ENCODE results near the gene BANF1. TPM values are rescaled to one million over a fixed set of nuclear protein-coding genes. Genes with fewer than 3 reads are reported as not detected.

BANF1 gene
- total RNA-seq, 5 donors from 2014 or later (not counting 1 experiment from before 2014, with no cell fraction given): 70.9 to 101 (median 82.6) TPM

GRCh38 chr11:65981972-65982823 is 20.1 kb upstream of the BANF1 start:
- no peaks in the 10 kb centered on the region for H3K27me3 ChIP-seq (replicated peaks in 1 of 2; ENCODE audit: control insufficient read depth in 2 of 2, extremely low read depth in 1 of 2, insufficient read depth in 2 of 2, low read length in 1 of 2)
- DNase-seq (no peak), ATAC-seq (replicated peaks in 1 of 4) (peak in 3 of 4 experiments; percentile 14 to 19 (median 19))
- H3K27ac ChIP-seq (ENCODE audit: low read length): no peak overlapping the region
- H3K4me3 Mint-ChIP-seq: no peak overlapping the region
- H3K27ac Mint-ChIP-seq: no peak overlapping the region
- 91% methylated on average over 13 of the region's 16 CpGs for WGBS (ENCODE audit: insufficient coverage)
- ChIA-PET CTCF (interaction anchor here in 1 of 2 donors (0.5 to 0.6 kb wide), 2 partner anchors 177 to 185 kb away, joined by 3 read pairs; no protein-coding TSS in a partner anchor), POLR2A (interaction anchor here in 1 of 2 donors (0.6 kb wide), 1 partner anchor 11 kb away, joined by 5 read pairs; no protein-coding TSS in a partner anchor)
- H3K9me3 ChIP-seq: no peaks in the 10 kb centered on the region
- no peaks in the 10 kb centered on the region for H3K4me1 ChIP-seq (ENCODE audit: control insufficient read depth in 1 of 2, extremely low read depth in 1 of 2, insufficient read depth in 2 of 2, low read length in 2 of 2)
- H3K27me3 Mint-ChIP-seq: no peaks in the 10 kb centered on the region
- H3K36me3 Mint-ChIP-seq: peaks cover 9% of the 10 kb centered on the region
- peaks cover 14 to 22% of the 10 kb centered on the region in 2 donors for H3K36me3 ChIP-seq (ENCODE audit: control insufficient read depth in 2 of 2, extremely low read depth in 1 of 2, insufficient read depth in 1 of 2, low read length in 1 of 2)
- H3K4me3 ChIP-seq (ENCODE audit: control insufficient read depth in 1 of 2, extremely low read depth in 1 of 2, low read length in 1 of 2): no peak overlapping the region
- no peaks in the 10 kb centered on the region for H3K4me1 Mint-ChIP-seq
- H3K9me3 Mint-ChIP-seq: no peaks in the 10 kb centered on the region

GRCh38 chr11:65982824-65983588 is 19.3 kb upstream of the BANF1 start:
- no peak overlapping the region for H3K27ac Mint-ChIP-seq
- no peak overlapping the region for H3K4me3 ChIP-seq (ENCODE audit: control insufficient read depth in 1 of 2, extremely low read depth in 1 of 2, low read length in 1 of 2)
- ATAC-seq (replicated peaks in 1 of 4) (no peak), DNase-seq (no peak)
- no peaks in the 10 kb centered on the region for H3K4me1 Mint-ChIP-seq
- H3K9me3 Mint-ChIP-seq: no peaks in the 10 kb centered on the region
- H3K27me3 ChIP-seq (replicated peaks in 1 of 2; ENCODE audit: control insufficient read depth in 2 of 2, extremely low read depth in 1 of 2, insufficient read depth in 2 of 2, low read length in 1 of 2): no peaks in the 10 kb centered on the region
- H3K9me3 ChIP-seq: no peaks in the 10 kb centered on the region
- H3K27me3 Mint-ChIP-seq: no peaks in the 10 kb centered on the region
- CTCF ChIA-PET: interaction anchor here in 1 of 2 donors (0.5 to 0.6 kb wide), 2 partner anchors 178 to 184 kb away, joined by 3 read pairs; no protein-coding TSS in a partner anchor
- POLR2A ChIA-PET: interaction anchor here in 1 of 2 donors (0.5 to 0.6 kb wide), 2 partner anchors 12 to 47 kb away, joined by 5 to 6 read pairs; no protein-coding TSS in a partner anchor
- H3K36me3 ChIP-seq (ENCODE audit: control insufficient read depth in 2 of 2, extremely low read depth in 1 of 2, insufficient read depth in 1 of 2, low read length in 1 of 2): peaks cover 7 to 14% of the 10 kb centered on the region in 2 donors
- H3K4me3 Mint-ChIP-seq: no peak overlapping the region
- H3K4me1 ChIP-seq (ENCODE audit: control insufficient read depth in 1 of 2, extremely low read depth in 1 of 2, insufficient read depth in 2 of 2, low read length in 2 of 2): no peaks in the 10 kb centered on the region
- 86% methylated on average over 16 of the region's 22 CpGs for WGBS (ENCODE audit: insufficient coverage)
- H3K36me3 Mint-ChIP-seq: peaks cover 8% of the 10 kb centered on the region
- H3K27ac ChIP-seq (ENCODE audit: low read length): no peak overlapping the region

- no peaks in the 10 kb centered on the region for H3K9me3 Mint-ChIP-seq
- ChIA-PET POLR2A (interaction anchor here in 1 of 2 donors (0.5 kb wide), 1 partner anchor 48 kb away, joined by 6 read pairs; no protein-coding TSS in a partner anchor), CTCF (no interaction called here)
- no peaks in the 10 kb centered on the region for H3K27me3 Mint-ChIP-seq
- DNase-seq (no peak), ATAC-seq (replicated peaks in 1 of 4) (no peak)
- Histone ChIP-seq H3K27ac (ENCODE audit: low read length) (no peak overlapping the region), H3K4me3 (ENCODE audit: control insufficient read depth in 1 of 2, extremely low read depth in 1 of 2, low read length in 1 of 2) (no peak overlapping the region), H3K36me3 (ENCODE audit: control insufficient read depth in 2 of 2, extremely low read depth in 1 of 2, insufficient read depth in 1 of 2, low read length in 1 of 2) (peaks cover 5 to 9% of the 10 kb centered on the region in 2 donors), H3K4me1 (ENCODE audit: control insufficient read depth in 1 of 2, extremely low read depth in 1 of 2, insufficient read depth in 2 of 2, low read length in 2 of 2) (no peaks in the 10 kb centered on the region), H3K27me3 (replicated peaks in 1 of 2; ENCODE audit: control insufficient read depth in 2 of 2, extremely low read depth in 1 of 2, insufficient read depth in 2 of 2, low read length in 1 of 2) (no peaks in the 10 kb centered on the region), H3K9me3 (no peaks in the 10 kb centered on the region)
- WGBS (ENCODE audit: insufficient coverage): 87% methylated on average over 5 of the region's 5 CpGs
- H3K27ac Mint-ChIP-seq: no peak overlapping the region
- H3K4me1 Mint-ChIP-seq: no peaks in the 10 kb centered on the region
- no peak overlapping the region for H3K4me3 Mint-ChIP-seq
- H3K36me3 Mint-ChIP-seq: peaks cover 6% of the 10 kb centered on the region
These were observed 18.7 kb upstream of the BANF1 start for GRCh38 chr11:65983589-65983987.

DNA sequence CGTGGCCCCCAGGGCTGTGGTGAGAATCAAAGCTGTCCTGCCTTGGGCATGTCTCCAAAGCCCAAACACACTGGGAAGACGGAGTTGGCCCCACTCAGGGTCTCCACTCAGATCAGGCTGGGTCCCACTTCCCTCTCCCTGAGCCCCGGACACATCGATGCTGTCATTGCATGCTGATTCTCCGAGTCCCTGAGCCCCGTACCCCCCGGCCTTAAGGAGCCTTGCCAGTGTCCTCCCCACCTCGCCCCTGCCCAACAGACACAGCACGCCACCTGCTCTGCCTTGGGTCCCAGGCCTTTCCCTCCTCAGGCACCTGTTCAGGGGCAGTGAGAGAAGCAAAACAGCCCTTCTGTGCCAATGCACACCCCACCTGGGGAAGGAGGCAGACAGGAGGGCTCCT is 15.0 kb upstream of the BANF1 start:
- Histone ChIP-seq H3K27me3 (replicated peaks in 1 of 2; ENCODE audit: control insufficient read depth in 2 of 2, extremely low read depth in 1 of 2, insufficient read depth in 2 of 2, low read length in 1 of 2) (no peaks in the 10 kb centered on the region), H3K4me1 (ENCODE audit: control insufficient read depth in 1 of 2, extremely low read depth in 1 of 2, insufficient read depth in 2 of 2, low read length in 2 of 2) (peaks cover 0 to 8% of the 10 kb centered on the region in 2 experiments), H3K9me3 (no peaks in the 10 kb centered on the region), H3K36me3 (ENCODE audit: control insufficient read depth in 2 of 2, extremely low read depth in 1 of 2, insufficient read depth in 1 of 2, low read length in 1 of 2) (peaks cover 0 to 3% of the 10 kb centered on the region in 2 donors), H3K4me3 (ENCODE audit: control insufficient read depth in 1 of 2, extremely low read depth in 1 of 2, low read length in 1 of 2) (no peak overlapping the region), H3K27ac (ENCODE audit: low read length) (no peak overlapping the region)
- DNase-seq (no peak), ATAC-seq (replicated peaks in 1 of 4) (no peak)
- no peak overlapping the region for H3K27ac Mint-ChIP-seq
- CTCF ChIA-PET: interaction anchor here in 1 of 2 donors (1.4 kb wide), 1 partner anchor 100 kb away, joined by 6 read pairs; the partner anchor contains the start of gene FIBP
- WGBS (ENCODE audit: insufficient coverage): 94% methylated on average over 4 of the region's 9 CpGs
- no peak overlapping the region for H3K4me3 Mint-ChIP-seq
- POLR2A ChIA-PET: no interaction called here
- H3K4me1 Mint-ChIP-seq: peaks cover 5 to 7% (median 5%) of the 10 kb centered on the region in 3 donors
- H3K9me3 Mint-ChIP-seq: no peaks in the 10 kb centered on the region
- H3K36me3 Mint-ChIP-seq: peaks cover 3% of the 10 kb centered on the region
- H3K27me3 Mint-ChIP-seq: no peaks in the 10 kb centered on the region

DNA sequence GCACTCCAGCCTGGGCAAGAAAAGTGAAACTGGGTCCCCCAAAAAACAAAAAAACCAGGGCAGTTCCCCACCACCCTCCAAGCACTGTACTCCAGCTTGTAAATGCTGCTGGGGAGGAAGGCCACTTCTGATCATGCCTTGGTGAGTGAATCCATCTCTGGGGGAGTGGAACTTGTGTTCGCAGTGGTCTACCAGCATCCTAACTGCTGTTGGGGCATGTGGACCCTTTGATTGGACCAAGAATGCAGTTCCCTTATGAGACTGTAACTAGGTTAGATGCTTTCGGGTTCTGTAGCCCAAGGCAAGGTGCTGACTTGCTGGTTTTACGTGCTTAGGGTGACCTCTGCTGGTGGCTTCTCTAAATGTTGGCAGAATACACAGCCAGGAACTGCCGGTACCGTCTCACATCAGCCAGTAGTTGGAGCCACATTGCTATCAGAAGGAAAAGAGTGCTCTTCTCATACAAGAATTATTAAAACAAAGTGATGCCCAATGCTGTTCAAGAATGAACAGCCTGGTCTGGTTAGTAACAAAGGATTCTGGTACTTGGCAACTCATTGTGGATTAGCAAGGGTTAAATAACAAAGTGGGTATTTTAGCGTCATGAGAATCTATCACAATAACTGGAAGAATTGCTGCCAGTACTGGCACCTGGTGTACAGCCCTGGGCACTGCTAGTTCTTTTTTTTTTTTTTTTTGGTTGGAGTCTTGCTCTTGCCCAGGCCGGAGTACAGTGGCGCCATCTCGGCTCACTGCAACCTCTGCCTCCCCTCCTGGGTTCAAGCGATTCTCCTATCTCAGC is 13.3 kb upstream of the BANF1 start:
- ATAC-seq (replicated peaks in 1 of 4): peak; percentile 97 to 100 (median 99)
- Mint-ChIP-seq H3K9me3 (no peaks in the 10 kb centered on the region), H3K27ac (peak overlapping the region; percentile 74 to 82), H3K4me1 (peaks cover 5 to 7% (median 5%) of the 10 kb centered on the region in 3 donors), H3K27me3 (no peaks in the 10 kb centered on the region), H3K4me3 (no peak overlapping the region), H3K36me3 (peaks cover 3% of the 10 kb centered on the region)
- no peak overlapping the region for H3K4me3 ChIP-seq (ENCODE audit: control insufficient read depth in 1 of 2, extremely low read depth in 1 of 2, low read length in 1 of 2)
- ChIA-PET CTCF (interaction anchor here (0.6 to 1.3 kb wide), 8 partner anchors 24 to 209 kb away, joined by 3 to 11 read pairs (median 4); partner anchors contain the start of gene FIBP (in 1 of the 2)), POLR2A (interaction anchor here in 1 of 2 donors (0.6 to 0.7 kb wide), 2 partner anchors 56 to 122 kb away, joined by 3 read pairs; no protein-coding TSS in a partner anchor)
- WGBS (ENCODE audit: insufficient coverage): 0% methylated on average over 5 of the region's 10 CpGs
- no peaks in the 10 kb centered on the region for H3K27me3 ChIP-seq (replicated peaks in 1 of 2; ENCODE audit: control insufficient read depth in 2 of 2, extremely low read depth in 1 of 2, insufficient read depth in 2 of 2, low read length in 1 of 2)
- peak; percentile 77 to 97 (median 90) for DNase-seq
- peak overlapping the region; percentile 44 for H3K27ac ChIP-seq (ENCODE audit: low read length)
- H3K9me3 ChIP-seq: no peaks in the 10 kb centered on the region
- peaks cover 0 to 8% of the 10 kb centered on the region in 2 experiments for H3K4me1 ChIP-seq (ENCODE audit: control insufficient read depth in 1 of 2, extremely low read depth in 1 of 2, insufficient read depth in 2 of 2, low read length in 2 of 2)
- peaks cover 0 to 6% of the 10 kb centered on the region in 2 donors for H3K36me3 ChIP-seq (ENCODE audit: control insufficient read depth in 2 of 2, extremely low read depth in 1 of 2, insufficient read depth in 1 of 2, low read length in 1 of 2)

Data from T-cell (primary cell).